ENCODE measurements around the gene PTH.
A peak's percentile ranks its signal among the peaks of the same experiment; 100 is the strongest.

PTH gene

DNA sequence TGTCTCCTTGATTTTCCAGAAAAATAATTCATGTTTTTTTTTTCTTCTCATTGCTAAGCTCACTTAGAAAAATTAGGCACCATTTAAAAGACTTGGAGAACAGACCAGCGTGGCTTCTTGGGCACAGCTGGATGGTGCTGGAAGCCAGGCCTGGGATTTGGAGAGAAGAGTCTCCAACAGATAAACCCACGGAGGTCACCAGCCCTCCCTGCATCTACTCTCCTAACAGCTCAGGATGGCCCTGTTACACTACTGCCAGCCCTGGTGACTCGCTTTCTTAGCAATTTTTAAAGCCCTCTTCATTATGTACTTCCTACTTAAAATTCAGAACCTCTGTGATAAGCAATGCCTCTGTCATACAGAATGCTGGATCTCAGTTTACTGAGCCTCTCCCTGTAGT, 1.7 kb downstream of the PTH start:
- H3K27ac ChIP-seq: no peak overlapping the region
- TF ChIP-seq, protein P1, sequence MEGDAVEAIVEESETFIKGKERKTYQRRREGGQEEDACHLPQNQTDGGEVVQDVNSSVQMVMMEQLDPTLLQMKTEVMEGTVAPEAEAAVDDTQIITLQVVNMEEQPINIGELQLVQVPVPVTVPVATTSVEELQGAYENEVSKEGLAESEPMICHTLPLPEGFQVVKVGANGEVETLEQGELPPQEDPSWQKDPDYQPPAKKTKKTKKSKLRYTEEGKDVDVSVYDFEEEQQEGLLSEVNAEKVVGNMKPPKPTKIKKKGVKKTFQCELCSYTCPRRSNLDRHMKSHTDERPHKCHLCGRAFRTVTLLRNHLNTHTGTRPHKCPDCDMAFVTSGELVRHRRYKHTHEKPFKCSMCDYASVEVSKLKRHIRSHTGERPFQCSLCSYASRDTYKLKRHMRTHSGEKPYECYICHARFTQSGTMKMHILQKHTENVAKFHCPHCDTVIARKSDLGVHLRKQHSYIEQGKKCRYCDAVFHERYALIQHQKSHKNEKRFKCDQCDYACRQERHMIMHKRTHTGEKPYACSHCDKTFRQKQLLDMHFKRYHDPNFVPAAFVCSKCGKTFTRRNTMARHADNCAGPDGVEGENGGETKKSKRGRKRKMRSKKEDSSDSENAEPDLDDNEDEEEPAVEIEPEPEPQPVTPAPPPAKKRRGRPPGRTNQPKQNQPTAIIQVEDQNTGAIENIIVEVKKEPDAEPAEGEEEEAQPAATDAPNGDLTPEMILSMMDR (conservative IDR thresholded peaks at IDR 0.05): no peak
- no peak for TF ChIP-seq ZFX (IDR thresholded peaks at IDR 0.05)

DNA sequence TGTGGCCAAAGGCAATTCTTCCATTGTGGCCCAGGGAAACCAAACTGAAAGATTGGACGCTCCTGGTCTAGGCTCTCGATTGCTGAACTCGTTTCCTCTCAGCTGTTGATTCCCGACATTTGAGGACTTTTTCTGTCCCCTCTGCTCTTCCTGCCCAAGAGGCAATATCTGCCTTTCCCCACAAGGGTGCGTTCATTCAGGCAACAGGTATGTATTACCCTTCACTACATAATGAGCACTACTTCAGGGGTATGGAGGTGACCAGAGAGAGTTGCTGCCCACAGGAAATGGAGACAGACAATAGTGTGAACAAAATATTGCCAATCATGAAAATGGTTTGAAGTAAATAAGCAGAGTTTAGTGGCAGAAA, 8.2 kb downstream of the PTH start:
- TF ChIP-seq ZFX (IDR thresholded peaks at IDR 0.05): no peak
- TF ChIP-seq, protein P1 (conservative IDR thresholded peaks at IDR 0.05): peak; percentile 60
- H3K27ac ChIP-seq: no peak overlapping the region

- H3K27ac ChIP-seq: no peak overlapping the region
- no peak for TF ChIP-seq ZFX (IDR thresholded peaks at IDR 0.05)
- TF ChIP-seq, protein P1 (conservative IDR thresholded peaks at IDR 0.05): no peak; the same call in 1 of the 2 replicates
Observed at GRCh38 chr11:13486926-13487660, 8.7 kb downstream of the PTH start.

GRCh38 chr11:13480198-13480597, 15.6 kb downstream of the PTH start:
- H3K27ac ChIP-seq: peak overlapping the region; percentile 56
- TF ChIP-seq, protein P1 (conservative IDR thresholded peaks at IDR 0.05): no peak; the same call in 1 of the 2 replicates
- TF ChIP-seq ZFX (IDR thresholded peaks at IDR 0.05): no peak

GRCh38 chr11:13479688-13480087, 16.1 kb downstream of the PTH start:
- TF ChIP-seq ZFX (IDR thresholded peaks at IDR 0.05): no peak
- TF ChIP-seq, protein P1 (conservative IDR thresholded peaks at IDR 0.05): no peak
- H3K27ac ChIP-seq: peak overlapping the region; percentile 56

DNA sequence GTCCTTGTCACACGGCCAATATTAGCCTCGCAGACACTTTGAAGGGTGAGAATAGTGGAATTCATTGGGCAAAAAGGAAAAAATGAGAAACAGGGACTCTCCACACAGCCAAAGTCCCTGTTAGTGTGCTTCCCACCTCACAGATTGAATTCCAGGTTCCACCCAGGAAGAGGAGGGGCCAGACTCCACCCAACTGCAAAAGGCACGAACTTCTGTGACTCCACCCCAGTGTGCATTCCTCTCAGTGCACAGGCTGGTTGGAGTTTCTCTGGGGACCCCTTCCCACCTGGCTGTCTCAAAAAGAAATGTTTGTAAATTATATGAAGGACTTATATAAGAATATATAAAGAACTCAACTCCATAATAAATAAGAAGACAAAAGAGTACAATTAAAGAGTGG, 20.7 kb downstream of the PTH start:
- TF ChIP-seq, protein P1 (conservative IDR thresholded peaks at IDR 0.05): no peak
- TF ChIP-seq ZFX (IDR thresholded peaks at IDR 0.05): no peak
- no peak overlapping the region; the same call in 1 of the 2 replicates for H3K27ac ChIP-seq

- TF ChIP-seq, protein P1 (conservative IDR thresholded peaks at IDR 0.05): no peak
- no peak for TF ChIP-seq ZFX (IDR thresholded peaks at IDR 0.05)
- no peak overlapping the region for H3K27ac ChIP-seq
Observed at GRCh38 chr11:13473013-13473722, 22.6 kb downstream of the PTH start.

Data from C4-2B (cell line).